GM12878 (cell line): ENCODE measurements around the gene PLK5. TPM values are rescaled to one million over a fixed set of nuclear protein-coding genes. Genes with fewer than 3 reads are reported as not detected.

Experiments
- ATAC-seq: fragments of 200-7000 bp; cut with Tn5 transposase; 3 replicates; pipeline ENCODE4 v1.9.1; 2020; ENCODE audit warnings: mild to moderate bottlenecking, moderate library complexity
- BruUV-seq: library from RNA; stranded (reverse); fragments of 400-500 nt; replicated peaks from 2 replicates; lab custom pipeline; 2021; lab: Mats Ljungman, UMichigan
- CTCF ChIA-PET: fragments of 300-600 bp; sonication (Branson Sonifier 250); formaldehyde crosslinking; extraction: SDS; loops from one replicate; lab custom pipeline; 2021; ENCODE audit warnings: inconsistent platforms; lab: Yijun Ruan, JAX
- POLR2A ChIA-PET: fragments of 350-600 bp; formaldehyde crosslinking; extraction: SDS; loops from one replicate; lab custom pipeline; 2021; ENCODE audit warnings: inconsistent platforms; lab: Charles Lee
- RAD21 ChIA-PET: fragments of 300-600 bp; sonication (Branson Sonifier 250); formaldehyde crosslinking; loops from one replicate; lab custom pipeline; 2023; ENCODE audit warnings: antibody characterized with exemption; ENCODE audit not compliant: unreplicated experiment; lab: Charles Lee
- SMC1A ChIA-PET: fragments of 300-600 bp; sonication (Branson Sonifier 250); formaldehyde crosslinking; loops from one replicate; lab custom pipeline; 2023; ENCODE audit not compliant: unreplicated experiment, uncharacterized antibody; lab: Charles Lee
- DNase-seq: peaks from one replicate; pipeline ENCODE4 v3.0.0-alpha.2; 2011; ENCODE audit warnings: low read depth, low spot score
- FAIRE-seq: peaks from 3 replicates; lab custom pipeline; 2011; peaks lifted over from hg19 to GRCh38; lab: Jason Lieb, UNC
- H2AFZ ChIP-seq: 2 replicates; pipeline ENCODE4 v1.6.0; 2011; ENCODE audit warnings: low read depth, low read length, control low read depth; ENCODE audit not compliant: control insufficient read depth
- H3K27ac ChIP-seq: 2 replicates; pipeline ENCODE4 v1.5.1; 2011; ENCODE audit warnings: control low read depth; ENCODE audit not compliant: control insufficient read depth, insufficient read depth
- H3K27me3 ChIP-seq, 2 experiments: replicated peaks in 1 of 2; 2 replicates each; pipeline versions ENCODE4 v1.6.0 to v1.6.1; 2011; ENCODE audit warnings: low read length in 1 of 2; ENCODE audit not compliant: control insufficient read depth in 2 of 2, insufficient read depth in 2 of 2
- H3K36me3 ChIP-seq, 2 experiments: 2 replicates each; pipeline ENCODE4 v1.5.1; 2011; ENCODE audit warnings: low read length in 1 of 2; ENCODE audit not compliant: control insufficient read depth in 2 of 2, insufficient read depth in 2 of 2
- H3K4me1 ChIP-seq: 2 replicates; pipeline ENCODE4 v1.6.1; 2011; ENCODE audit warnings: mild to moderate bottlenecking, low read length, moderate library complexity, mixed read lengths; ENCODE audit not compliant: control insufficient read depth, insufficient read depth
- H3K4me2 ChIP-seq: 2 replicates; pipeline ENCODE4 v1.6.0; 2011; ENCODE audit warnings: control low read depth; ENCODE audit not compliant: control insufficient read depth, insufficient read depth
- H3K4me3 ChIP-seq: fragments of 200-600 bp; sonication (generic); 2 replicates; pipeline ENCODE4 v1.5.1; 2016
- H3K79me2 ChIP-seq: 2 replicates; pipeline ENCODE4 v1.6.0; 2011; ENCODE audit warnings: low read length; ENCODE audit not compliant: control insufficient read depth, insufficient read depth
- H3K9ac ChIP-seq: 2 replicates; pipeline ENCODE4 v1.8.0; 2011; ENCODE audit warnings: low read length, control low read depth, mixed read lengths; ENCODE audit not compliant: control insufficient read depth, insufficient read depth
- H3K9me3 ChIP-seq: replicated peaks from 3 replicates; pipeline ENCODE4 v1.5.1; 2011; ENCODE audit warnings: mild to moderate bottlenecking, low read length; ENCODE audit not compliant: control insufficient read depth, insufficient read depth
- H4K20me1 ChIP-seq: 2 replicates; pipeline ENCODE4 v1.6.0; 2011; ENCODE audit not compliant: control insufficient read depth, insufficient read depth
- ASH2L ChIP-seq: fragments of 300-600, 200-600 bp; sonication (generic); IDR thresholded peaks from 2 replicates; pipeline ENCODE4 v1.6.1; 2017; ENCODE audit warnings: low read depth, mild to moderate bottlenecking, borderline replicate concordance
- CREM ChIP-seq: IDR thresholded peaks from 2 replicates; pipeline ENCODE4 v1.6.1; 2014; ENCODE audit warnings: antibody characterized with exemption, low read depth
- E2F4 ChIP-seq: IDR thresholded peaks from 2 replicates; pipeline ENCODE4 v1.6.1; 2012; ENCODE audit warnings: low read depth, low read length, improper control_type of control experiment
- E4F1 ChIP-seq: fragments of 450-650 bp; IDR thresholded peaks from 2 replicates; pipeline ENCODE4 v1.6.1; 2018; ENCODE audit warnings: borderline replicate concordance, mild to moderate bottlenecking; ENCODE audit not compliant: partially characterized antibody
- EED ChIP-seq: sonication (generic); IDR thresholded peaks from 2 replicates; pipeline ENCODE4 v1.6.1; 2016; ENCODE audit warnings: antibody characterized with exemption, low read depth
- MLLT1 ChIP-seq: fragments of 450-650 bp; IDR thresholded peaks from 2 replicates; pipeline ENCODE4 v1.6.1; 2016; ENCODE audit warnings: mild to moderate bottlenecking
- NFYB ChIP-seq: IDR thresholded peaks from 2 replicates; pipeline ENCODE4 v1.6.1; 2011; ENCODE audit warnings: low read depth, mild to moderate bottlenecking, low read length, improper control_type of control experiment, moderate library complexity; ENCODE audit not compliant: insufficient read depth
- NRF1 ChIP-seq: conservative IDR thresholded peaks from 2 replicates; pipeline ENCODE4 v1.6.1; 2011; ENCODE audit warnings: mild to moderate bottlenecking, low read depth, low read length, improper control_type of control experiment
- POLR2A ChIP-seq: IDR thresholded peaks from 2 replicates; pipeline ENCODE4 v1.6.1; 2011; ENCODE audit warnings: low read depth, mild to moderate bottlenecking, low read length
- SMAD1 ChIP-seq: fragments of 450-650 bp; IDR thresholded peaks from 2 replicates; pipeline ENCODE4 v1.6.1; 2018; ENCODE audit warnings: mild to moderate bottlenecking, low read depth; ENCODE audit not compliant: partially characterized antibody
- SMAD5 ChIP-seq: IDR thresholded peaks from 2 replicates; pipeline ENCODE4 v1.6.1; 2016; ENCODE audit warnings: antibody characterized with exemption, low read depth
- SP1 ChIP-seq: IDR thresholded peaks from one replicate; pipeline ENCODE4 v1.6.1; 2011; ENCODE audit warnings: low read depth, low read length
- ZNF207 ChIP-seq: fragments of 450-650 bp; IDR thresholded peaks from 2 replicates; pipeline ENCODE4 v1.6.1; 2014; ENCODE audit warnings: antibody characterized with exemption, mild to moderate bottlenecking, borderline replicate concordance
- ZNF622 ChIP-seq: fragments of 450-650 bp; IDR thresholded peaks from 2 replicates; pipeline ENCODE4 v1.6.1; 2017; ENCODE audit warnings: mild to moderate bottlenecking, inconsistent platforms
- ZZZ3 ChIP-seq: IDR thresholded peaks from 2 replicates; pipeline ENCODE4 v1.6.1; 2011; ENCODE audit warnings: low read depth; ENCODE audit not compliant: control insufficient read depth, insufficient read length
- WGBS: methylation state at CpG from one replicate; pipeline ENCODE4 v1.1.6; 2016; ENCODE audit warnings: low lambda C conversion rate; ENCODE audit not compliant: insufficient replicate concordance, insufficient coverage; ENCODE audit errors: missing lambda C conversion rate; 5-methylcytosine and 5-hydroxymethylcytosine counted together
- in situ Hi-C: fragments of 300-500 bp; cut with MboI; formaldehyde crosslinking; loops from 9 replicates; pipeline ENCODE4 v1.14.3; 2018; ENCODE audit warnings: mixed read lengths
- intact Hi-C: fragments of 100-400 bp; cut with micrococcal nuclease; formaldehyde crosslinking; loops from one replicate; pipeline ENCODE4 v1.14.2; 2022; ENCODE audit not compliant: unreplicated experiment
- polyA plus RNA-seq, 11 experiments: library from polyadenylated mRNA; depleted of rRNA in 4 of 11; unstranded in 6 of 11; stranded (reverse) in 5 of 11; fragments of >200 nt; fragmentation: Nextera tagmentation in 4 of 11; fragmentation: Illumina TruSeq in 1 of 11; extraction: Ambion mirVana in 4 of 11; extraction: Trizol in 1 of 11; gene quantifications; 1 replicate in 1 of 11; 2 replicates in 10 of 11; pipeline versions ENCODE4 v1.2.1 to v1.2.3, GENCODE V29; 2011 to 2016; ENCODE audit warnings: inconsistent platforms in 2 of 11, missing spikeins in 2 of 11, low read depth in 1 of 11
- total RNA-seq, 4 experiments: library from RNA; depleted of rRNA in 3 of 4; stranded (reverse); fragments of >200 nt in 3 of 4; fragmentation: Illumina TruSeq in 1 of 4; extraction: Trizol in 1 of 4; gene quantifications; 2 replicates each; pipeline versions ENCODE4 v1.2.1 to v1.2.3, GENCODE V29; 2013 to 2021

The PLK5 gene
- total and polyA plus RNA-seq, 10 of the 15 experiments (the other 5 are each of a cell fraction or from before 2014, with no cell fraction given), result 0.13 TPM; not detected in 9

GRCh38 chr19:1580957-1581356, 57.1 kb downstream of the PLK5 start:
- peaks cover 8 to 21% of the 10 kb centered on the region in 2 experiments for H3K36me3 ChIP-seq
- BruUV-seq, result no TSS peak
- no peak overlapping the region for H2AFZ ChIP-seq
- ChIA-PET SMC1A (no interaction called here), POLR2A (no interaction called here), CTCF (no interaction called here), RAD21 (no interaction called here)
- H3K4me2 ChIP-seq, result no peak overlapping the region
- TF ChIP-seq ZZZ3 (no peak), POLR2A (0 out of 2 replicates have a peak, but pooled peaks have one; percentile 27)
- H3K9ac ChIP-seq, result no peak overlapping the region
- WGBS, result 97% methylated on average over 21 of the region's 22 CpGs
- H3K79me2 ChIP-seq, result peaks cover 6% of the 10 kb centered on the region
- DNase-seq (no peak), ATAC-seq (no peak), FAIRE-seq (no peak)
- no peaks in the 10 kb centered on the region for H3K4me1 ChIP-seq
- H3K27ac ChIP-seq, result no peak overlapping the region
- H4K20me1 ChIP-seq, result no peaks in the 10 kb centered on the region
- no peak overlapping the region for H3K4me3 ChIP-seq
- in situ Hi-C loops (no loop called here), intact Hi-C loops (no loop called here)
- no peaks in the 10 kb centered on the region for H3K27me3 ChIP-seq
- no peaks in the 10 kb centered on the region for H3K9me3 ChIP-seq

- no peak overlapping the region for H3K4me3 ChIP-seq
- ChIA-PET POLR2A (interaction anchor here (0.9 kb wide), 1 partner anchor 9 kb away, joined by 3 read pairs; no protein-coding TSS in a partner anchor), RAD21 (no interaction called here), CTCF (no interaction called here), SMC1A (no interaction called here)
- H3K4me2 ChIP-seq, result no peak overlapping the region
- no peak for TF ChIP-seq ZNF207
- no peak for TF ChIP-seq ZNF622
- TF ChIP-seq MLLT1, result no peak
- TF ChIP-seq SMAD5, result no peak
- TF ChIP-seq E4F1, result no peak
- TF ChIP-seq SMAD1, result no peak
- TF ChIP-seq CREM, result no peak
- no peak for TF ChIP-seq E2F4
- TF ChIP-seq NFYB, result no peak
- TF ChIP-seq NRF1, result no peak
- no peak for TF ChIP-seq ASH2L
- TF ChIP-seq EED, result no peak
- TF ChIP-seq SP1, result no peak
- H4K20me1 ChIP-seq, result no peaks in the 10 kb centered on the region
- DNase-seq, result no peak
- no peaks in the 10 kb centered on the region for H3K9me3 ChIP-seq
- no peak for FAIRE-seq
- WGBS, result 89% methylated on average over 7 of the region's 9 CpGs
- in situ Hi-C loops, result no loop called here
- no peak overlapping the region for H3K27ac ChIP-seq
- no TSS peak for BruUV-seq
- no peak overlapping the region for H2AFZ ChIP-seq
- H3K4me1 ChIP-seq, result no peaks in the 10 kb centered on the region
- intact Hi-C loops, result no loop called here
- peaks cover 9% of the 10 kb centered on the region for H3K79me2 ChIP-seq
- H3K36me3 ChIP-seq, result peaks cover 9 to 21% of the 10 kb centered on the region in 2 experiments
- no peaks in the 10 kb centered on the region for H3K27me3 ChIP-seq
- no peak overlapping the region for H3K9ac ChIP-seq
- no peak for ATAC-seq
Measured at GRCh38 chr19:1582201-1582600, 58.3 kb downstream of the PLK5 start.
